HG02798 (cell line): ENCODE measurements around the gene ORC3.
"Not testable (repeated sequence)": the region's sequence is repeated elsewhere in the genome, so short reads cannot be mapped to it uniquely, and the experiment has no call there.

Source experiments
- ATAC-seq: cut with Tn5 transposase; IDR thresholded peaks from one replicate; pipeline ENCODE4 v1.9.1; 2021; ENCODE audit warnings: mild to moderate bottlenecking; ENCODE audit not compliant: unreplicated experiment, poor library complexity

ORC3 gene

DNA sequence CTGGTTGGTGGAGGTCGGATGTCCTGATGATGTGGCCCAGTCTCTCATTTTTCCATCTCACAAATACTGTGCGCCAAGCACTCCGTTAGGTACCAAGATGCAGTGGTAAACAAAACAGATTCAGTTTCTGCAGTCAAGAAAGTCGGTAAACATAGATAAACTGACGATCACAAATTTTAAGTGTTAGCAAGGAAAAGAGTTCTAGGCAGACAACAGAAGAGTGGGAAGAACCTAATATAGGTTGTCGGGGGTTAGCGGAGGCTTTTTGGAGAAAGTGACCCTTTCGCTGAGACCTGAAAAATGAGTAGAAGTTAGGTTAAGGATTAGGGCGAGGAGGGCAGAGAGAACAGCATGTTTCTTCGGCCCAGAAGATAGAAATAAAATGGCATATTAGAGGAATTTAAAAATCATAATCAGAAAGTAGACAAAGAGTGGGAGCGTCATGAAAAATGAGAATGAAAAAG lies 514 bp downstream of the ORC3 start:
- no peak for ATAC-seq

DNA sequence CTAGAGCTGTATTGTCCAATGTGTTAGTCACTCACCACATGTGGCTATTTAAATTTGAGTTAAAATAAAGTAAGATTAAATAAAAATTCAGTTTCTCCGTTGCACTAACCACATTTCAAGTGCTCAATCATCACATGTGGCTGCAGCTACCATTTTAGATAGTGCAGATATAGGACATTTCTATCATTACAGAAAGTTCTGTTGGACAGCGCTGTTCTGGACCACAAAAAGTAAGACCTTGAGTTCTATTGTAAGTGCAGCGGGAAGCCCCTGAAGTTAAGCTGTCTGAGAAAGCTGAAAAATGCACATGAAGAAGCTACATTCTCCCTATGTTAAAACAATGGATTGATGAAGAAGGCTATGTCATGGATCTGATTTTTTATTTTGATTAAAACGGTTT lies 1.1 kb downstream of the ORC3 start:
- no peak for ATAC-seq

DNA sequence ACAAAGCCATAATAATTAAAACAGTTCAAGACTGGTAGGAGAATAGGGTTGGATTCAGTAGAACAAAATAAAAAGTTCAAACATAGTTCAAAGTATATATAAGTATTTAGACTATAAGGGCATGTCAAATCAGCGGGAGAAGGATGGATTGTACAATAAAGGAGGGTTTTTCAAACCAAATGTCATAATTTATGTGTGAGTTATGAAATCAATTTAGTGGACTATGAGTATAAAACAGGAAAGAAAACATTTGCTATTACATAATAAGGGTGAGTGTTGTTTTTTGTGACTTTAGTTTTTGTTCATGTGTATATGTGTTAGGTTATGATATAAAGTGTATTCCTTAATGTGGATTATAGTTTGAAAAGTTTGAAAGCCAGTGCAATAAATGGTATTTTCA lies 10.6 kb downstream of the ORC3 start:
- no peak for ATAC-seq

DNA sequence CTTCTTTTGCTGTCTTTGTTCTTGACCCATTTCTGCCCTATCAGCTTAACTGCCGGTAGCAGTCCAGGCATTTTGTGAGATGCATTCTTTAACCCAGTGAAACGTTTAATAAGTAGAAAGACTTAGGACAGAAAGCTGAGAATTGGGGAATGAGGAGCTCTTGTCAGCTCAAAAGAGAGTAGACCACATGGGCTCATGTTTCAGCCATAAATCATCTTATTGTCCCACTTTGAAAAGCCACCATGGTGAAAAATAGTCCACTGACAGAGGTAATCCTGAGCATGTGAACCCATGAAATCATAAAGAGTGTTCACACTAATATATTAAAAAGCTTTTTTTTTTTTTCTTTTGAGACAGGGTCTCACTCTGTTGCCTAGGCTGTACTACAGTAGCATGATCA lies 16.3 kb downstream of the ORC3 start:
- no peak for ATAC-seq

DNA sequence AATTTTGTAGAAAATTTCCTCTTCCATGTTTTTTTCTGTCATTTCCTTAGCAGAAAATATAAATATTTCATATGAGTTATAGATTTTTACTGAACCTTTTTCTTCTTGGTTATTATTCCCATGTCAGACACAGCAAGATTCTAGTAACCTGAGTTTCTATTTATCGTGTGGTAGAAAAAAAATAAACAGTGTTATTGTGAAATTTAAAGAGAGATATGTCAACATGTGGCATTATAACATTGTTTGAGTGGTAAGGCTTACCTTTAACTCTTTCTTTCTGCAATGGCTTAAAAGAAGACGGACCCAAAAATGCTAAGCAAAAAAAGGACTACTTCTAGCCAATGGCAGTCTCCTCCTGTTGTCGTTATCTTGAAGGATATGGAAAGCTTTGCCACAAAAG lies 18.9 kb downstream of the ORC3 start:
- ATAC-seq = no peak

DNA sequence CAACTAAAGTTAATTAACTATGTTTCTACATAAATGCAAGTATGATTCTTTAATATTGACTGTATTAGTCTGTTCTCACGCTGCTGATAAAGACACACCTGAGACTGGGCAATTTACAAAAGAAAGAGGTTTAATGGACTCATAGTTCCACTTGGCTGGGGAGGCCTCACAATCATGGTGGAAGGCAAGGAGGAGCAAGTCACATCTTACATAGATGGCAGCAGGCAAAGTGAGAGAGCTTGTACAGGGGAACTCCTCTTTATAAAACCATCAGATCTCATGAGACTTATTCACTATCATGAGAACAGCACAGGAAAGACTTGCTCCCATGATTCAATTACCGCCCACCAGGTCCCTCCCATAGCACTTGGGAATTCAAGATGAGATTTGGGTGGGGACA lies 23.1 kb downstream of the ORC3 start:
- ATAC-seq = not testable (repeated sequence)

DNA sequence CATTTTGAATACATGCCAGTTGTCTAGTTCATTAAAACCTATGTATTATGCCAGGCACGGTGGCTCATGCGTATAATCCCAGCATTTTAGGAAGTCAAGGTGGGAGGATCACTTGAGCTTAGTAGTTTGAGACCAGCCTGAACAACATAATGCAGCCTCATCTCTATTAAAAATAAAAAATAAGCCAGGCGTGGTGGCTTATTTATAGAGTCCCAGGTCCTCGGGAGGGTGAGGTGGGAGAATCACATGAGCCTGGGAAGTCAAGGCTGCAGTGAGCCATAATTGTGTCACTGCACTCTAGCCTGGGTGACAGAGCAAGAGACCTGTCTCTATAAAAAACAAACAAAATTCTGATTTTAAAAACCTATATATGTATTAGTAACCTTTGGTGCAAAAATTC lies 27.5 kb downstream of the ORC3 start:
- ATAC-seq = no peak

DNA sequence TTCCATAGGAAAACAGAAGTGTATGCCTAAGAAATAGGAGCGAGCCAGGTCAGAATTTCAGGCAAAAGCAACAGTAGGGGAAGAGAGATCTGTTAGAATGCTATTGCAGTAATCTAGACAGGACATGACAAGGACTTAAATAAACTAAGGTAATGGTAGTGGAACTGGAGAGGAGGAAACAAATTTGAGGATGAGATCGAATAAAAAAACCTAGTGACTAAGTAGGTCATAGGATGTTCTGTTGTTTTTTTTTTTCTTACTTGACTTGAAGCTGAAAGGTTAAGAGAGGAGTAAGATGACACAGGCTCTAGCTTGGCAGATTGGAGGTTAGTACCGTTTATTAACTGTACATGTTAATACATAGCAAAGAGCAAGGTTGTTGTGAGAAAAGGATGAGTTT lies 28.6 kb downstream of the ORC3 start:
- no peak for ATAC-seq

DNA sequence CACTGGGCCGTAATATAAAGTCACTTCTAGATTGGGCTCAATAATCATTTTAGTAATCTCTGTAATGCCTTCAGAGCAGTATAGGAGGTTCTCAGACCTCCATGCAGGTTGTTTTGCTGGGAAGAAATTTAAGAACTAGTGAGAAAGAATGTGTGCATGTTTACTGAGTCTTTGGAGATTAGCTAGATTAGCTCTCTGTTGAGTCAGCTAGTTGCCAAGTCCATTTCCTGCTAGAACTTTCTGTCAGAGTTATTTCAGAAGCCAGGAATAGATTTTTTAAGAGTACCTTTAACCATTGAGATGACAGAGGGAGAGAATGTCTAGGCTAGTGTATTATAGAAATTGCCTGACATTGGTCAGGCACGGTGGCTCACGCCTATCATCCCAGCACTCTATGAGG lies 33.3 kb downstream of the ORC3 start:
- ATAC-seq = no peak

DNA sequence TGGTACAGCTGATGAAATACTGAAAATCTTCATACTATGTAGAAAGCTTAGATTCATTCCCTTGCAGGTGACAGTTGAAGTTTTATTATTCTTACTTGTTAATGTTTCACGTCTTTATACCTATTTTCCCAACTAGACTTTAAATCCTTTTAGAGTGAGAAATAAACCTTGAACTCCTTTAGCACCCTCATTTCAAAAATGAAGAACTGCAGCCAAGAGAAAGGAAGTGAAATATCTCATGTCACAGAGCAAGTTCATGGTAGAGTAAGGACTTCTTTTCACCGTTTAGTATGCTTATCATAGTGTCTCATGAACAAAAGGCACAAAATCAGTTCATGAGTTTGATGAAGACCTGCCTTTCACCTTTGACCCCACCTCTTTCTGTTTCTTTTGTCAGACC lies 38.5 kb downstream of the ORC3 start:
- no peak for ATAC-seq

DNA sequence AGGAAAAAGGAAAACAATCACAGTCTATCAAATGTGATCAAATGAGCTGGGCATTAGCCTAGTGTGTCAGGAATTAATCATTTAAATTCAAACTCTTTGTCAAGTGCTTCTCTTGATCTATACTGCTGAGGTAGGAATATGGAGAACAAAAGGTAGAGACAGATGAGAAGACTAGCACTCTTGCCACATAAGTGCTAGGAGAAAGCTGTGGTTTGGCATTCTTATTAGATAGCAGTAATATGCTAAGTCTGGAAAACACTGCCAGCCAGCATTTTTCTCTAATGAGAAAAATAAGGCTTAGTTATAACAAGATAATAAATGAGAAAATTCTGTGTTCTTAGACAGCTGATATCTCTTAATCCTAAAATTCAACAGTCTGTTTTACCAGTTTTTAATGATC lies 38.9 kb downstream of the ORC3 start:
- ATAC-seq = no peak

DNA sequence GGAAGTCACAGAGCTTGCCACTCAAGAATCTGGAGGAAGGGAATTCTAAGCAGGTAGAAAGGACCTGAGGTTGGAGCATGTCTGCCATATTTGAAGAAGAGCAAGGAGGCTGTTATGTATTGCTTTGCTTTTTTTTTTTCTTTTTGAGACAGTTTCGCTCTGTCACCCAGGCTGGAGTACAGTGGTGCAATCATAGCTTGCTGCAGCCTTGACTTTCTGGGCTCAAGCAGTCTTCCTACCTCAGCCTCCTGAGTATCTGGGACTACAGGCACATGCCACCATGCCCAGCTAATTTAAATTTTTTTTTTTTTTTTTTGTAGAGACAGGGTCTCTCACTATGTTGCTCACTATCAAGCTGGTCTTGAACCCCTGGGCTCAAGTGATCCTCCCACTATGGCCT lies 40.8 kb downstream of the ORC3 start:
- no peak for ATAC-seq

DNA sequence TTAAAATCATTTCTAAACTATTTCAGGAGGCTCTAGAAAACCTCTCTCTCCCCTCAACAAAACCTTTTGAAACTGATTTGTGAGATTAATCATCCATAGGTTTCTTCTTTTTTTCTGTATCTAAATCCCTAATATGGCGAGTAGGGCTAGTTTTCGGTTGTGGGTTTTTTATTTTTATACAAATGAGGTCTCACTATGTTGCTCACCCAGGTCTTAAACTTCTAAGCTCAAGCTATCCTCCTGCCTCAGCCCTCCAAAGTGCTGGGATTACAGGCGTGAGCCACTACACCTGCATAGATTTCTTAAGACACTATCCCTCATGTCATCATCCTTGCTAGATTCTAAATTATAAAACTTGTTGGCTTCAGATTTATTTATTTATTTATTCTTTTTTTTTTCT lies 43.9 kb downstream of the ORC3 start:
- ATAC-seq = no peak

DNA sequence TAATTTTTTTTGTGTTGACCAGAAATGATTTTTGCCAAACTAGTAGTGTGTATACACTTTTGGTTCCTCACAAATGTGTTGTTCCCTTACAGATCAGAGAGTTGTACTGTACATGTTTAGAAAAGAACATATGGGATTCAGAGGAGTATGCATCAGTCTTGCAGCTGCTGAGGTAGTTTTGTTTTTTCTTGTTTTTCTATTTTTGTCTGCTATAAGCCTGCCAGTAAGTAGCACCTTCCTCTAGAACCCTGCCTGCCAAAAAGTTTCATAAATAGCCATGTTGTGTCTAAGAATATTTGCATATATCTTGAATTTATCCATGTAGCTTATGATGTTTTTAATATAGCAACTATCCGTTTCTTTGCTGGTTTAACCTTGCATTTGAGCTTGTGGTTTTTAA lies 46.4 kb downstream of the ORC3 start:
- no peak for ATAC-seq

DNA sequence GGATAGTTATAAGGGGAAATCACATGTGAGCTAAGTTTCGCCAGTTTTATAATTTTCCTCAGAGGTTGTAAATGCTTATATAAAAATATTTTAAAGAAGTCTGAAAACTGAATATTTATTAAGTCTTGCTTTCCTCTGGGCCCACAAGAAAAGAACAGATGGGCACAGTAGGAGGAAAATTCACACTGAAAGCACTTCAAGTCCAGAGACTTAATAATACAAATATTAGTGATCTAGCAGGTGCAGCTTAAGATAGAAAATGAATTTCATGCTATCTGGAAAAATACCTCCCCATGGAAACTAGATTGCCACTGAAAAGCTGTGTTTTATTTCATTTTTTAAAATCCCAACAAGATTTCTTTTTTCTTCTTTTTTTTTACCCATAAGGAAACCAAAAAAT lies 47.2 kb downstream of the ORC3 start:
- no peak for ATAC-seq

DNA sequence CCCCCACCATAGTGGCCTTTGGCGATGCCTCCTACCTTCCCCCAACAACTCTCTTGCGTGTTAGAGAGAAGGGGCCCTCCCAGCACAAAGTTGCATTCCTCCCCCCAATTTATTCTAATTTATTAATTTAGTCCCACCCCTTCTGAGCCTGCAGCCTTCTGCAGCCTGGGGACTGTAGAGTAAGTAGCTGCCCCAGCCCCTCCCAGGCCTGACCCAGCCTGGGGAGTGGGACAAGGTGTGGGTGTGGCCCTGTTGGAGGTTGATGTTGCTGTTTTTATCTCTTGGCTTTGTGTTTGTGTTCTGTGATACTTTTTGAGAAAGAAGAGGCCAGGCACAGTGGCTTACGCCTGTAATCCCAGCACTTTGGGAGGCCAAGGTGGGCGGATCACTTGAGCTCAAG lies 49.4 kb downstream of the ORC3 start:
- no peak for ATAC-seq

DNA sequence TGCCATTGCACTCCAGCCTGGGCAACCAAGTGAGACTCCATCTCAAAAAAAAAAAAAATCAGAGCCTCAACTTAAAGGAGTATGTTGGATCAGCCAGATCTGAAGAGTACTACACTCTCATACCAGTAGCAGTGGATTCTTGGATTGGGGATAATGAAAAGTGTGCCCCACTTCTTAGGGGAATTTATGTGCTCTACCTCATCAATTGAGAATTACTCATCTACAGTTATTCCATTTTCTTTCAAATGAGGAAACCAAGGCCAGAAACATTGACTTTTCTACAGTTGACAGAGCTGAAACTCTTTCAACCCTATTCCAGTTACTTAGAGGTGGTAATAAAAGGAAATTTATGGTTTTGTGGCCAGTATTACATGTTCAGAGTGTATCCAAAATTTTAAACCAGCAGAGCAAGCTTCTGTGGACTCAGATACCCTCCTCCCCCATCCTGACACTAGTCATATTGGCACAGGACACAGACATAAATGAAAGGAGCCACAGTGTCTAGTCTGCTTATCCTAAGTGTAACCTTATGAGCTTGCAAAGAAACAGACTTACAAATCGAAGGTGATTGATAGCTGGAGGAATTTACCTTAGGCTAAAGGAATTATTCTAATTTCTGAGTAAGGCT lies 51.2 kb downstream of the ORC3 start:
- no peak for ATAC-seq

DNA sequence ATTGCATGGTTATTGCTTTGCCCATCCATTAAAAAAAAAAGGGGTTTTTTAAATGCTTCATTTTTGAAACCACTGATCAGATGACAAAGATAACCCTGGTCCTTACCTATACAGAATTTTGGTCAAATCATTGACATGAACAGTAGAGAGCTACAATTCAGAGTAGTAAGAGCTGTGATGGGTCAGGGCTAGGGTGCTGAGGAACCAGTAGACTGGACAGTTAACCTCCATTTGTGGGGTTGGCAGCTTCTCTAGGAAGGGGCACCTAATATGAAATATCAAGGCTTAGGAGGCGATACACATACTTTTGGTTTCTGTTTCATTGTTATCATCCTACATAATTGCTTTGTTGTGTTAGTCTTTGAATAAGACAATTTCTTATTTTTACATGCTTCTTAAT lies 55.1 kb downstream of the ORC3 start:
- ATAC-seq = no peak

DNA sequence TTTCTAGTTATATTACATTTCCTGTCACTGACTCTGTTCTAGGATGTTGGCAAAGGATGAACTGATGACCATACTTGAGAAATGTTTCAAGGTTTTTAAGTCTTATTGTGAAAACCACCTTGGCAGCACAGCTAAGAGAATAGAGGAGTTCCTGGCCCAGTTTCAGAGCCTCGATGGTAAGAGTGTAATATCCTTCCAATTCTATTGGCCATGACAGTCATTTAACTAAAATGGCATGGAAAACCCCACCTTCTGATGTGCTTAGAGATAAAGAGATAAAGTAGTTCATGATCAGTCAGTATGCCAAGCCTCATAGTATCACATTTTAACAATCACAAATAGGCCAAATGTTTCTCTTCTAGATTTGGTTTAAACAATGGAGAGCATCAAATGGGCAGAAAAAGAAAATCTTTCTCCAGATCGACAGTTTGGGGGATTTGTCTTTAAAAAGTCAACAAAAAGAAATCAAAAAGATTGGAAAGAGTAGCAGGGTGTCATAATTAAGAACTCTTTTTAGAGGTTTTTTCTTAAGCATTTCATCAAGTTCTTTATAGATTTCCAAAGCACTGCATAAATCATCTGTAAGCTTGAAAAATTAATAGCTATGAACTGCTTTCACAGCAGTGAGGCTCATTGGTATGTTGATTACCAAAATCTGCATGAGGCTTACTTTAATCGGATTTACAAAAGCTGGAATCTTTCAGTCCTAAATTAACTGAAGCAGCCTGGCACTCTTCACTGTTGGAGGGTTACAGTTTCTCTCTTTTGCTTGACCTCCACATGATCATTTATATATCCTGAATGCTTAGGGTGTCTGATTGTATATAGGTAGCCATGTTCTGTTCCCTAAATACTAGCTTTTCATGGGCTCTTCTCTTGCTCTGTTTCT lies 63.4 kb downstream of the ORC3 start:
- no peak for ATAC-seq

DNA sequence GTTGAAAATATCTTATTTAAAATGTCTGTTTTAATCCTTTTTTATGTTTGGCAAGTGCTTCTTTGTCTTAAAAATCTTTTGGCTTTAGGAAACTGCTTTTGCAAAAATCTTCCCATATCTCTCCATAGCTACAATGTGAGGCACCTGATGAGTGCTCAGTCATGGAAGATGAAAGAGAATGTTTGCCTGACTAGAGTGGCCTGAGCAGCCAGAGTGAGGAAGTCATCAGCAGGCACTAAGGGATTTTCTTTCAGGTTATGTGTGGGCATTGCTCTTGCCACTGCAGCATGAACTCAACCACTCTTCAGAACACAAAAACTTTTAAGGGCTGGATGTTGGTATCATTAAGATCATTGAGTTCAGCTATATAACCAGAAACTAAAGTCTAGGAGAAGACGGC lies 64.2 kb downstream of the ORC3 start:
- no peak for ATAC-seq

DNA sequence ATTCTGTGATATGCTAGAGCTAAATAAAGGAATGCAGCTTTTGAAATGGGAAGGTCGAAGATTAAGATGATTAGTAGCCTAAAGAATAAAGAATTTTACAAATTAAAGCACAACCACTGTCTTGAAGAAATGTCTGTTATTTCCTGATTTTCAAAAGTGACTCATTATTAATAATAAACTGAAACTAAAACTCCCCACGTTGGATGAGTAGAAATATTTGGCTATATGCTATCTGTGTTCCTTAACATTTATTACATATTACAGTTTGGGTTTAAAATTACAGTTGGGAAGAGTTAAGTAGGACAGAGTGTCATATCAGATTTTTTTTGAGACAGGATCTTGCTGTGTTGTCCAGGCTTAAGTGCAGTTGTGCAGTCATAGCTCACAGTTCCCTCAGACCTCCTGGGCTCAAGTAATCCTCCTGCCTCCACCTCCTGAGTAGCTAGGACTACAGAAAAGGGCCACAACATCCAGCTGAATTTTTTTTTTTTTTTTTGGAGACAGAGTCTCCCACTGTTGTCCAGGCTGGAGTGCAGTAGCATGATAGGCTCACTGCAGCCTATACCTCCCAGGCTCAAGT lies 65.0 kb downstream of the ORC3 start:
- ATAC-seq = no peak

DNA sequence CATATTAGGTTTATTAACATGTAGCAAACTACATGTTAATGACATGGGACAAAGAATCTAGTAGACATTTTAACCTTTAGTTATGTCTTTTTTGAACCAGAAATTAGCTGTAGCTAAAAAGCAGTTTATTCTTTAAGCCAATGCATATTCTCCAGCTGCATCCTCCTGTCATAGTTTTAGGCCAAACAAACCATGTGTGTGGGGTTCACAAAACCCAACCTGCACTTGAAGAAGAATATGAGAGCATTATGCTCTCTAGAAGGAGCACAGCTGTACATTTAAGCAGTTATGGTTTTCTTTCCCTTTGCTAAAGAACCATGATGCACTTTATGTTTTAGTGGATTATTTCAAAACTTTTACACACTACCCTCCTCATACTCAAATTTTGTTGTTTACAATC lies 65.9 kb downstream of the ORC3 start:
- no peak for ATAC-seq
